Measurements from ENCODE around the gene FAM168A. TPM values are rescaled to one million over a fixed set of nuclear protein-coding genes. Genes with fewer than 3 reads are reported as not detected.

The FAM168A gene
- total and polyA plus RNA-seq, 2 of the 8 experiments (the other 6 are each of a cell fraction or from before 2014, with no cell fraction given) = 17.1 to 21.6 TPM

- H3K79me2 ChIP-seq (ENCODE audit: control insufficient read depth in 1 of 2, insufficient read depth in 2 of 2, low read length in 2 of 2) = no peaks in the 10 kb centered on the region; a peak in 1 of 4 replicates
- H3K4me2 ChIP-seq (ENCODE audit: insufficient read depth in 1 of 2, low read depth in 2 of 2, low read length in 2 of 2) = no peak overlapping the region
- CTCF ChIA-PET (ENCODE audit: partially characterized antibody) = interaction anchor here (1.0 to 59.1 kb wide), 5 partner anchors 9 to 31 kb away, joined by 3 to 1456 read pairs (median 16); no protein-coding TSS in a partner anchor
- no peak overlapping the region for H3K9ac ChIP-seq (replicated peaks in 1 of 4; ENCODE audit: extremely low read depth in 1 of 4, low read depth in 3 of 4, low read length in 3 of 4)
- peaks cover 0 to 15% (median 9%) of the 10 kb centered on the region in 4 experiments; a peak in 4 of 7 replicates for H3K27me3 ChIP-seq (replicated peaks in 1 of 4; ENCODE audit: control insufficient read depth in 3 of 4, extremely low read depth in 1 of 4, insufficient read depth in 3 of 4, low read length in 3 of 4)
- no peak overlapping the region for H2BK20ac ChIP-seq (ENCODE audit: low read length)
- peaks cover 0 to 18% (median 7%) of the 10 kb centered on the region in 4 experiments; a peak in 6 of 7 replicates for H3K4me1 ChIP-seq (replicated peaks in 1 of 4; ENCODE audit: control insufficient read depth in 3 of 4, insufficient read depth in 4 of 4, low read length in 3 of 4)
- peaks cover 9% of the 10 kb centered on the region; the same call in 1 of the 2 replicates for H3K79me1 ChIP-seq (ENCODE audit: low read depth, low read length)
- no peak overlapping the region for H2BK12ac ChIP-seq (ENCODE audit: low read depth, low read length)
- no peak overlapping the region for H4K8ac ChIP-seq (ENCODE audit: extremely low read depth, insufficient read depth, low read length)
- DNase-seq (ENCODE audit: low read depth in 1 of 2, low spot score in 2 of 2) = no peak
- TF ChIP-seq MAX (IDR thresholded peaks at IDR 0.05) (no peak), CREB1 (IDR thresholded peaks at IDR 0.05) (no peak), GTF2F1 (IDR thresholded peaks at IDR 0.05; ENCODE audit: borderline replicate concordance, low read depth, low read length) (no peak), SAP30 (IDR thresholded peaks at IDR 0.05; ENCODE audit: insufficient read depth, insufficient replicate concordance, low read length) (no peak), TAF7 (optimal IDR thresholded peaks at IDR 0.05; ENCODE audit: borderline replicate concordance, low read depth, low read length) (no peak), CHD1 (IDR thresholded peaks at IDR 0.05; ENCODE audit: low read depth, low read length) (no peak), SP1 (IDR thresholded peaks at IDR 0.05; ENCODE audit: low read depth, low read length) (no peak), BRCA1 (IDR thresholded peaks at IDR 0.05; ENCODE audit: low read depth, low read length) (no peak), CBX8 (IDR thresholded peaks at IDR 0.05; ENCODE audit: borderline replicate concordance, low read depth, low read length) (no peak), USF2 (IDR thresholded peaks at IDR 0.05; ENCODE audit: low read length) (no peak)
- no peak overlapping the region for H3K4ac ChIP-seq (replicated peaks; ENCODE audit: insufficient read length, low read depth, low read length)
- no peak overlapping the region for H3K18ac ChIP-seq (ENCODE audit: extremely low read depth, low read length)
- 96% methylated on average over 4 of the region's 4 CpGs; no CpG with 5 or more reads in 1 of the 2 experiments for WGBS, 2 experiments (ENCODE audit: extremely low coverage in 1 of 2, insufficient coverage in 1 of 2, insufficient read length in 1 of 2, insufficient replicate concordance in 2 of 2, low coverage in 1 of 2, low lambda C conversion rate in 2 of 2, missing lambda C conversion rate in 1 of 2)
- no peak overlapping the region for H2AFZ ChIP-seq (ENCODE audit: low read length)
- H3K4me3 ChIP-seq (ENCODE audit: extremely low read depth in 1 of 4, insufficient read depth in 2 of 4, low read depth in 3 of 4, low read length in 4 of 4) = no peak overlapping the region
- no peak overlapping the region for H4K5ac ChIP-seq (ENCODE audit: insufficient read length, low read depth, low read length)
- H2BK5ac ChIP-seq (ENCODE audit: low read depth, low read length) = no peak overlapping the region
- no peaks in the 10 kb centered on the region for H3K9me3 ChIP-seq (ENCODE audit: insufficient read depth in 2 of 2, low read depth in 1 of 2, low read length in 1 of 2)
- FAIRE-seq = no peak
- no peaks in the 10 kb centered on the region for H3K36me3 ChIP-seq (ENCODE audit: control insufficient read depth in 2 of 4, insufficient read depth in 4 of 4, low read length in 3 of 4)
- no peak overlapping the region for H3K23ac ChIP-seq (ENCODE audit: insufficient read length)
- H4K20me1 ChIP-seq (replicated peaks in 1 of 2; ENCODE audit: control insufficient read depth in 1 of 2, insufficient read depth in 2 of 2, low read length in 2 of 2) = peaks cover 6 to 10% of the 10 kb centered on the region in 2 experiments
- no peak overlapping the region for H4K91ac ChIP-seq (replicated peaks; ENCODE audit: insufficient read length, low read length)
- H3K27ac ChIP-seq (ENCODE audit: low read depth, low read length) = no peak overlapping the region
- H2BK120ac ChIP-seq (replicated peaks; ENCODE audit: low read depth, low read length) = no peak overlapping the region
- H2AK5ac ChIP-seq (ENCODE audit: low read depth, low read length) = no peak overlapping the region
- H3K23me2 ChIP-seq (ENCODE audit: low read depth, low read length) = peaks cover 8% of the 10 kb centered on the region
- no peak overlapping the region for H3K14ac ChIP-seq (ENCODE audit: insufficient read length)
- no peak overlapping the region for H3K56ac ChIP-seq (replicated peaks; ENCODE audit: insufficient read length, low read depth, low read length)
- POLR2A ChIA-PET (ENCODE audit: partially characterized antibody) = interaction anchor here (1.8 kb wide), 1 partner anchor 12 kb away, joined by 5 read pairs; no protein-coding TSS in a partner anchor
- no peak overlapping the region for H2BK15ac ChIP-seq (ENCODE audit: low read length)
Measured at GRCh38 chr11:73380897-73381410, 217.0 kb downstream of the FAM168A start.

Measured in H1 (cell line).